WTC11 (cell line): ENCODE results near the gene U2AF2. TPM values are rescaled to one million over a fixed set of nuclear protein-coding genes. Genes with fewer than 3 reads are reported as not detected.

Source experiments
- ATAC-seq: fragments of 200-7000 bp; cut with Tn5 transposase; 2 replicates; pipeline ENCODE4 v1.10.0; 2021; ENCODE audit warnings: mild to moderate bottlenecking, moderate library complexity
- CTCF ChIA-PET: fragments of 300-600 bp; sonication (Branson Sonifier 250); formaldehyde crosslinking; loops from one replicate; lab custom pipeline; 2021; ENCODE audit warnings: antibody characterized with exemption; lab: Charles Lee
- POLR2A ChIA-PET: fragments of 350-600 bp; sonication (Branson Sonifier 250); formaldehyde crosslinking; loops from one replicate; lab custom pipeline; 2021; ENCODE audit warnings: antibody characterized with exemption; lab: Charles Lee
- DNase-seq: peaks from one replicate; pipeline ENCODE4 v3.0.0; 2021; ENCODE audit warnings: low spot score
- H3K27ac Mint-ChIP-seq: 2 replicates; pipeline ENCODE4 v1.8.0; 2021; ENCODE audit warnings: mixed read lengths
- H3K27me3 Mint-ChIP-seq: 2 replicates; pipeline ENCODE4 v1.8.0; 2021; ENCODE audit warnings: low read depth, mild to moderate bottlenecking, moderate library complexity, mixed read lengths
- H3K36me3 Mint-ChIP-seq: 2 replicates; pipeline ENCODE4 v1.8.0; 2021; ENCODE audit warnings: mixed read lengths
- H3K4me1 Mint-ChIP-seq: 2 replicates; pipeline ENCODE4 v1.8.0; 2022; ENCODE audit warnings: mixed read lengths
- H3K4me3 Mint-ChIP-seq: 2 replicates; pipeline ENCODE4 v1.8.0; 2021; ENCODE audit warnings: mild to moderate bottlenecking, moderate library complexity, mixed read lengths
- H3K9me3 Mint-ChIP-seq: 2 replicates; pipeline ENCODE4 v1.8.0; 2021; ENCODE audit warnings: mixed read lengths
- EMX1 ChIP-seq: fragments of 250-450 bp; sonication (Bioruptor Pico); IDR thresholded peaks from 2 replicates; pipeline ENCODE4 v1.8.0; 2021; ENCODE audit warnings: mild to moderate bottlenecking
- FOXP1 ChIP-seq: sonication (generic); formaldehyde crosslinking; IDR thresholded peaks from 2 replicates; pipeline ENCODE4 v1.8.0; 2022; ENCODE audit warnings: missing genetic modification reagents, mild to moderate bottlenecking, moderate library complexity, borderline replicate concordance
- GRHL2 ChIP-seq: fragments of 250-450 bp; sonication (Bioruptor Pico); IDR thresholded peaks from 2 replicates; pipeline ENCODE4 v1.8.0; 2022; ENCODE audit warnings: mild to moderate bottlenecking, moderate library complexity; ENCODE audit not compliant: insufficient replicate concordance, severe bottlenecking
- JAZF1 ChIP-seq: fragments of 250-450 bp; sonication (Bioruptor Pico); IDR thresholded peaks from 2 replicates; pipeline ENCODE4 v1.9.0; 2021; ENCODE audit warnings: moderate library complexity, mild to moderate bottlenecking, inconsistent platforms
- MYBL2 ChIP-seq: sonication (generic); formaldehyde crosslinking; IDR thresholded peaks from 2 replicates; pipeline ENCODE4 v1.8.1; 2023; ENCODE audit warnings: mild to moderate bottlenecking, moderate library complexity, missing genetic modification reagents
- NFE2L1 ChIP-seq: sonication (generic); formaldehyde crosslinking; IDR thresholded peaks from 2 replicates; pipeline ENCODE4 v1.8.1; 2023; ENCODE audit warnings: missing genetic modification reagents
- NR1H2 ChIP-seq: sonication (generic); formaldehyde crosslinking; IDR thresholded peaks from 2 replicates; pipeline ENCODE4 v1.9.0; 2021; ENCODE audit warnings: mild to moderate bottlenecking, moderate library complexity, missing genetic modification reagents
- OVOL2 ChIP-seq: fragments of 250-450 bp; sonication (Bioruptor Pico); IDR thresholded peaks from 2 replicates; pipeline ENCODE4 v1.9.0; 2021; ENCODE audit warnings: mild to moderate bottlenecking, borderline replicate concordance
- SP1 ChIP-seq: sonication (generic); formaldehyde crosslinking; conservative IDR thresholded peaks from 2 replicates; pipeline ENCODE4 v1.8.1; 2022; ENCODE audit warnings: missing genetic modification reagents
- ZNF138 ChIP-seq: sonication (generic); formaldehyde crosslinking; conservative IDR thresholded peaks from 2 replicates; pipeline ENCODE4 v1.8.1; 2022; ENCODE audit warnings: mild to moderate bottlenecking, moderate library complexity, missing genetic modification reagents
- ZNF232 ChIP-seq: sonication (generic); formaldehyde crosslinking; IDR thresholded peaks from 2 replicates; pipeline ENCODE4 v1.8.0; 2022; ENCODE audit warnings: mild to moderate bottlenecking, missing genetic modification reagents
- ZNF317 ChIP-seq: sonication (generic); formaldehyde crosslinking; IDR thresholded peaks from 2 replicates; pipeline ENCODE4 v1.8.1; 2023; ENCODE audit warnings: low read depth, mild to moderate bottlenecking, moderate library complexity, missing genetic modification reagents, borderline replicate concordance
- ZNF416 ChIP-seq: fragments of 250-450 bp; sonication (Bioruptor Pico); IDR thresholded peaks from 2 replicates; pipeline ENCODE4 v1.9.0; 2021; ENCODE audit warnings: mild to moderate bottlenecking, inconsistent platforms
- ZNF423 ChIP-seq: fragments of 250-450 bp; sonication (Bioruptor Pico); IDR thresholded peaks from 2 replicates; pipeline ENCODE4 v2.1.2; 2022; ENCODE audit warnings: mild to moderate bottlenecking, moderate library complexity
- total RNA-seq: library from RNA; stranded (reverse); gene quantifications from 3 replicates; pipeline ENCODE4 v1.2.3, GENCODE V29; 2021
- TF ChIP-seq, protein P1 (sequence below): sonication (generic); formaldehyde crosslinking; IDR thresholded peaks from 2 replicates; pipeline ENCODE4 v1.8.1; 2023; ENCODE audit warnings: mild to moderate bottlenecking, missing genetic modification reagents
- TF ChIP-seq, protein P2 (sequence below): sonication (generic); formaldehyde crosslinking; IDR thresholded peaks from 2 replicates; pipeline ENCODE4 v1.8.1; 2023; ENCODE audit warnings: mild to moderate bottlenecking, missing genetic modification reagents, moderate library complexity
- TF ChIP-seq, protein P3 (sequence below): sonication (generic); formaldehyde crosslinking; IDR thresholded peaks from 2 replicates; pipeline ENCODE4 v1.8.1; 2022; ENCODE audit warnings: low read depth, mild to moderate bottlenecking, moderate library complexity, missing genetic modification reagents, borderline replicate concordance
- TF ChIP-seq, protein P4 (sequence below): fragments of 250-450 bp; sonication (Bioruptor Pico); IDR thresholded peaks from 2 replicates; pipeline ENCODE4 v1.9.0; 2021; ENCODE audit warnings: moderate library complexity, mild to moderate bottlenecking, inconsistent platforms, borderline replicate concordance
- TF ChIP-seq, protein P5 (sequence below): fragments of 250-450 bp; sonication (Bioruptor Pico); IDR thresholded peaks from 2 replicates; pipeline ENCODE4 v1.9.0; 2021; ENCODE audit warnings: mild to moderate bottlenecking
- TF ChIP-seq, protein P6 (sequence below): fragments of 250-450 bp; sonication (Bioruptor Pico); IDR thresholded peaks from 2 replicates; pipeline ENCODE4 v1.9.0; 2021; ENCODE audit warnings: mild to moderate bottlenecking
- TF ChIP-seq, protein P7 (sequence below): fragments of 250-450 bp; sonication (Bioruptor Pico); IDR thresholded peaks from 2 replicates; pipeline ENCODE4 v1.9.0; 2021; ENCODE audit warnings: mild to moderate bottlenecking, borderline replicate concordance
- TF ChIP-seq, protein P8 (sequence below): sonication (generic); formaldehyde crosslinking; IDR thresholded peaks from 2 replicates; pipeline ENCODE4 v1.8.0; 2023; ENCODE audit warnings: missing genetic modification reagents

Gene U2AF2
- total RNA-seq, 1 experiment from 2014 or later = 302 TPM

DNA sequence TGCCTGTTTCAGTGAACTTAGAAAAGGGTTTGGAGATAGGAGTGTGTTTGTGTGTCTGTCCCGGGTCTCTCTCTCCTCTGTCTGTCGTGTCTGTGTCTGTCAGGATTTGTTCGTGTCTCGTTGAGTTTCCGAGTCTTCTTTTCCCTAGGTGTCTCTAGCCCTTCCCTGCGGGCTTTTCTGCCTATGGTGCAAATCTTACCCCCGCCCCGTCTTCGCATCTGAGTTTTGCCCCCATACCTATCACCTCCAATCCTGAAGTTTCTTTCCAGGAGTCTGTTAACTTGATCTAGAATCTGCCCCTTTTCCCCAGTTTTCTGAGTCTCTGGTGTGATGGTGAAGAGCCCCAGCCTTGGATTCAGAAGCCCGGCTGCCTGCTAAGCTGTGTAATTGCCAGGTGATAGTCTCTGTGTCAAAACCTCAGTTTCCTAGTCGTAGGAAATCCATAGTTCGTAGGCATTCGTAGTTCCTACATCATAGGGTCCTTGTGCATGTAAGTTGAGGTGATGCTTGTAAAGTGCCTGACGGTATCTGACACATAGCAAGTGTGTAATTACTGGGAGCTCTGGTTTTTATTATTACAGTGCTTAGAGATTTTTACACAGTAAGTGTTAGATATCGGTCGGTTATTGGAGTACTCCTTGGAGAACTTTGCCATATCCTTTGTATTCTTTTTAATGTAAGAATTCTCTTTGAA is 21.0 kb downstream of the U2AF2 start (continued):
- TF ChIP-seq, protein P1, sequence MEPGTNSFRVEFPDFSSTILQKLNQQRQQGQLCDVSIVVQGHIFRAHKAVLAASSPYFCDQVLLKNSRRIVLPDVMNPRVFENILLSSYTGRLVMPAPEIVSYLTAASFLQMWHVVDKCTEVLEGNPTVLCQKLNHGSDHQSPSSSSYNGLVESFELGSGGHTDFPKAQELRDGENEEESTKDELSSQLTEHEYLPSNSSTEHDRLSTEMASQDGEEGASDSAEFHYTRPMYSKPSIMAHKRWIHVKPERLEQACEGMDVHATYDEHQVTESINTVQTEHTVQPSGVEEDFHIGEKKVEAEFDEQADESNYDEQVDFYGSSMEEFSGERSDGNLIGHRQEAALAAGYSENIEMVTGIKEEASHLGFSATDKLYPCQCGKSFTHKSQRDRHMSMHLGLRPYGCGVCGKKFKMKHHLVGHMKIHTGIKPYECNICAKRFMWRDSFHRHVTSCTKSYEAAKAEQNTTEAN = no peak
- TF ChIP-seq NR1H2 (CRISPR knock-in tag) (no peak), ZNF138 (CRISPR knock-in tag) (no peak), MYBL2 (no peak)

DNA sequence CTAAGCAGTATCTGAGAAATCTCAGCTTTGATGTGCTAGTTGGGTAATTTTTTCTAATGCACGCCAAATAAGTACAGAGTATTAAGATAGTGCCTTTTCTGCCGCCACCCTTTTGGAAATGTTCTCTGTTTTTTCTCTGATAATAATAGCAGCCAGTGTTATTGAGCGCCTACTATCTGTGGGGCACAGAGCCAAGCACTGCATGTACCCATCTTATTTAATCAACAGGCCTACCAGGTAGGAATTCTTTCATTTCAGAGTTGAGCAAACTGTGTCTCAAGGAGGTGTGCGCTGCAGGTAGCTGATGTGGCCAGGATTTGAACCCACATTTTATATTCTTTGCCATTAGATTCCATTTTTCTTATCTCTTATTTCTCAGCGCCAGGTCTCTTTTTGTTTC is 21.5 kb downstream of the U2AF2 start:
- DNase-seq (no peak), ATAC-seq (no peak)
- H3K4me1 Mint-ChIP-seq = peaks cover 37% of the 10 kb centered on the region
- H3K27ac Mint-ChIP-seq = no peak overlapping the region; the same call in 1 of the 2 replicates
- ChIA-PET POLR2A (no interaction called here), CTCF (no interaction called here)
- peak overlapping the region; percentile 98 for H3K4me3 Mint-ChIP-seq
- H3K36me3 Mint-ChIP-seq = peaks cover 39% of the 10 kb centered on the region
- H3K27me3 Mint-ChIP-seq = no peaks in the 10 kb centered on the region
- no peaks in the 10 kb centered on the region for H3K9me3 Mint-ChIP-seq
- TF ChIP-seq, protein P2, sequence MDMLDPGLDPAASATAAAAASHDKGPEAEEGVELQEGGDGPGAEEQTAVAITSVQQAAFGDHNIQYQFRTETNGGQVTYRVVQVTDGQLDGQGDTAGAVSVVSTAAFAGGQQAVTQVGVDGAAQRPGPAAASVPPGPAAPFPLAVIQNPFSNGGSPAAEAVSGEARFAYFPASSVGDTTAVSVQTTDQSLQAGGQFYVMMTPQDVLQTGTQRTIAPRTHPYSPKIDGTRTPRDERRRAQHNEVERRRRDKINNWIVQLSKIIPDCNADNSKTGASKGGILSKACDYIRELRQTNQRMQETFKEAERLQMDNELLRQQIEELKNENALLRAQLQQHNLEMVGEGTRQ (CRISPR knock-in tag) = no peak
- TF ChIP-seq ZNF416 (CRISPR knock-in tag) (no peak), ZNF317 (no peak), OVOL2 (no peak), SP1 (no peak), JAZF1 (CRISPR knock-in tag) (no peak), FOXP1 (CRISPR knock-in tag) (no peak), EMX1 (CRISPR knock-in tag) (no peak), ZNF232 (CRISPR knock-in tag) (no peak), ZNF423 (CRISPR knock-in tag) (no peak), GRHL2 (no peak), NFE2L1 (CRISPR knock-in tag) (no peak)
- TF ChIP-seq, protein P3, sequence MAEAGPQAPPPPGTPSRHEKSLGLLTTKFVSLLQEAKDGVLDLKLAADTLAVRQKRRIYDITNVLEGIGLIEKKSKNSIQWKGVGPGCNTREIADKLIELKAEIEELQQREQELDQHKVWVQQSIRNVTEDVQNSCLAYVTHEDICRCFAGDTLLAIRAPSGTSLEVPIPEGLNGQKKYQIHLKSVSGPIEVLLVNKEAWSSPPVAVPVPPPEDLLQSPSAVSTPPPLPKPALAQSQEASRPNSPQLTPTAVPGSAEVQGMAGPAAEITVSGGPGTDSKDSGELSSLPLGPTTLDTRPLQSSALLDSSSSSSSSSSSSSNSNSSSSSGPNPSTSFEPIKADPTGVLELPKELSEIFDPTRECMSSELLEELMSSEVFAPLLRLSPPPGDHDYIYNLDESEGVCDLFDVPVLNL (CRISPR knock-in tag) = no peak
- TF ChIP-seq, protein P4, sequence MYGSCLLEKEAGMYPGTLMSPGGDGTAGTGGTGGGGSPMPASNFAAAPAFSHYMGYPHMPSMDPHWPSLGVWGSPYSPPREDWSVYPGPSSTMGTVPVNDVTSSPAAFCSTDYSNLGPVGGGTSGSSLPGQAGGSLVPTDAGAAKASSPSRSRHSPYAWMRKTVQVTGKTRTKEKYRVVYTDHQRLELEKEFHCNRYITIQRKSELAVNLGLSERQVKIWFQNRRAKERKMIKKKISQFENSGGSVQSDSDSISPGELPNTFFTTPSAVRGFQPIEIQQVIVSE (CRISPR knock-in tag) = no peak
- TF ChIP-seq, protein P5, sequence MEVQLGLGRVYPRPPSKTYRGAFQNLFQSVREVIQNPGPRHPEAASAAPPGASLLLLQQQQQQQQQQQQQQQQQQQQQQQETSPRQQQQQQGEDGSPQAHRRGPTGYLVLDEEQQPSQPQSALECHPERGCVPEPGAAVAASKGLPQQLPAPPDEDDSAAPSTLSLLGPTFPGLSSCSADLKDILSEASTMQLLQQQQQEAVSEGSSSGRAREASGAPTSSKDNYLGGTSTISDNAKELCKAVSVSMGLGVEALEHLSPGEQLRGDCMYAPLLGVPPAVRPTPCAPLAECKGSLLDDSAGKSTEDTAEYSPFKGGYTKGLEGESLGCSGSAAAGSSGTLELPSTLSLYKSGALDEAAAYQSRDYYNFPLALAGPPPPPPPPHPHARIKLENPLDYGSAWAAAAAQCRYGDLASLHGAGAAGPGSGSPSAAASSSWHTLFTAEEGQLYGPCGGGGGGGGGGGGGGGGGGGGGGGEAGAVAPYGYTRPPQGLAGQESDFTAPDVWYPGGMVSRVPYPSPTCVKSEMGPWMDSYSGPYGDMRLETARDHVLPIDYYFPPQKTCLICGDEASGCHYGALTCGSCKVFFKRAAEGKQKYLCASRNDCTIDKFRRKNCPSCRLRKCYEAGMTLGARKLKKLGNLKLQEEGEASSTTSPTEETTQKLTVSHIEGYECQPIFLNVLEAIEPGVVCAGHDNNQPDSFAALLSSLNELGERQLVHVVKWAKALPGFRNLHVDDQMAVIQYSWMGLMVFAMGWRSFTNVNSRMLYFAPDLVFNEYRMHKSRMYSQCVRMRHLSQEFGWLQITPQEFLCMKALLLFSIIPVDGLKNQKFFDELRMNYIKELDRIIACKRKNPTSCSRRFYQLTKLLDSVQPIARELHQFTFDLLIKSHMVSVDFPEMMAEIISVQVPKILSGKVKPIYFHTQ (CRISPR knock-in tag) = no peak
- TF ChIP-seq, protein P6, sequence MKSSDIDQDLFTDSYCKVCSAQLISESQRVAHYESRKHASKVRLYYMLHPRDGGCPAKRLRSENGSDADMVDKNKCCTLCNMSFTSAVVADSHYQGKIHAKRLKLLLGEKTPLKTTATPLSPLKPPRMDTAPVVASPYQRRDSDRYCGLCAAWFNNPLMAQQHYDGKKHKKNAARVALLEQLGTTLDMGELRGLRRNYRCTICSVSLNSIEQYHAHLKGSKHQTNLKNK = no peak
- TF ChIP-seq, protein P7, sequence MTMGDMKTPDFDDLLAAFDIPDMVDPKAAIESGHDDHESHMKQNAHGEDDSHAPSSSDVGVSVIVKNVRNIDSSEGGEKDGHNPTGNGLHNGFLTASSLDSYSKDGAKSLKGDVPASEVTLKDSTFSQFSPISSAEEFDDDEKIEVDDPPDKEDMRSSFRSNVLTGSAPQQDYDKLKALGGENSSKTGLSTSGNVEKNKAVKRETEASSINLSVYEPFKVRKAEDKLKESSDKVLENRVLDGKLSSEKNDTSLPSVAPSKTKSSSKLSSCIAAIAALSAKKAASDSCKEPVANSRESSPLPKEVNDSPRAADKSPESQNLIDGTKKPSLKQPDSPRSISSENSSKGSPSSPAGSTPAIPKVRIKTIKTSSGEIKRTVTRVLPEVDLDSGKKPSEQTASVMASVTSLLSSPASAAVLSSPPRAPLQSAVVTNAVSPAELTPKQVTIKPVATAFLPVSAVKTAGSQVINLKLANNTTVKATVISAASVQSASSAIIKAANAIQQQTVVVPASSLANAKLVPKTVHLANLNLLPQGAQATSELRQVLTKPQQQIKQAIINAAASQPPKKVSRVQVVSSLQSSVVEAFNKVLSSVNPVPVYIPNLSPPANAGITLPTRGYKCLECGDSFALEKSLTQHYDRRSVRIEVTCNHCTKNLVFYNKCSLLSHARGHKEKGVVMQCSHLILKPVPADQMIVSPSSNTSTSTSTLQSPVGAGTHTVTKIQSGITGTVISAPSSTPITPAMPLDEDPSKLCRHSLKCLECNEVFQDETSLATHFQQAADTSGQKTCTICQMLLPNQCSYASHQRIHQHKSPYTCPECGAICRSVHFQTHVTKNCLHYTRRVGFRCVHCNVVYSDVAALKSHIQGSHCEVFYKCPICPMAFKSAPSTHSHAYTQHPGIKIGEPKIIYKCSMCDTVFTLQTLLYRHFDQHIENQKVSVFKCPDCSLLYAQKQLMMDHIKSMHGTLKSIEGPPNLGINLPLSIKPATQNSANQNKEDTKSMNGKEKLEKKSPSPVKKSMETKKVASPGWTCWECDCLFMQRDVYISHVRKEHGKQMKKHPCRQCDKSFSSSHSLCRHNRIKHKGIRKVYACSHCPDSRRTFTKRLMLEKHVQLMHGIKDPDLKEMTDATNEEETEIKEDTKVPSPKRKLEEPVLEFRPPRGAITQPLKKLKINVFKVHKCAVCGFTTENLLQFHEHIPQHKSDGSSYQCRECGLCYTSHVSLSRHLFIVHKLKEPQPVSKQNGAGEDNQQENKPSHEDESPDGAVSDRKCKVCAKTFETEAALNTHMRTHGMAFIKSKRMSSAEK (CRISPR knock-in tag) = no peak
- TF ChIP-seq, protein P8, sequence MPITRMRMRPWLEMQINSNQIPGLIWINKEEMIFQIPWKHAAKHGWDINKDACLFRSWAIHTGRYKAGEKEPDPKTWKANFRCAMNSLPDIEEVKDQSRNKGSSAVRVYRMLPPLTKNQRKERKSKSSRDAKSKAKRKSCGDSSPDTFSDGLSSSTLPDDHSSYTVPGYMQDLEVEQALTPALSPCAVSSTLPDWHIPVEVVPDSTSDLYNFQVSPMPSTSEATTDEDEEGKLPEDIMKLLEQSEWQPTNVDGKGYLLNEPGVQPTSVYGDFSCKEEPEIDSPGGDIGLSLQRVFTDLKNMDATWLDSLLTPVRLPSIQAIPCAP = no peak
